ENCODE results near the gene KATNA1. TPM values are rescaled to one million over a fixed set of nuclear protein-coding genes. Genes with fewer than 3 reads are reported as not detected.
A peak's percentile ranks its signal among the peaks of the same experiment; 100 is the strongest.

KATNA1 gene
- total and polyA plus RNA-seq, 9 of the 15 experiments (the other 6 are each of a cell fraction or from before 2014, with no cell fraction given), result 22.5 to 76.9 (median 45.0) TPM

GRCh38 chr6:149545258-149545753 lies 103.2 kb downstream of the KATNA1 start (continued):
- TF ChIP-seq KAT2B (IDR thresholded peaks at IDR 0.05; ENCODE audit: low read depth, low read length) (no peak), ZNF707 (CRISPR knock-in tag; conservative IDR thresholded peaks at IDR 0.05) (no peak), ILF3 (IDR thresholded peaks at IDR 0.05; ENCODE audit: borderline replicate concordance) (no peak), BRCA1 (IDR thresholded peaks at IDR 0.05) (no peak), BRCA1 (CRISPR knock-in tag; IDR thresholded peaks at IDR 0.05) (0 out of 2 replicates have a peak, but pooled peaks have one; percentile 36), TEAD1 (CRISPR knock-in tag; IDR thresholded peaks at IDR 0.05) (peak in 1 of 2 experiments; percentile 60; a peak in 1 of 4 replicates), DACH1 (IDR thresholded peaks at IDR 0.05; ENCODE audit: partially characterized antibody) (no peak), SMARCA4 (IDR thresholded peaks at IDR 0.05) (peak; percentile 49; the same call in 1 of the 2 replicates), HNRNPUL1 (IDR thresholded peaks at IDR 0.05; ENCODE audit: low read length) (no peak), ZNF197 (CRISPR knock-in tag; IDR thresholded peaks at IDR 0.05; ENCODE audit: low read depth) (no peak), KLF6 (CRISPR knock-in tag; IDR thresholded peaks at IDR 0.05; ENCODE audit: borderline replicate concordance) (no peak), ZBTB1 (CRISPR knock-in tag; IDR thresholded peaks at IDR 0.05; ENCODE audit: borderline replicate concordance, low read depth) (no peak), NR2C2 (CRISPR knock-in tag; IDR thresholded peaks at IDR 0.05) (no peak), NR2C2 (tag; IDR thresholded peaks at IDR 0.05) (no peak), KLF13 (tag; IDR thresholded peaks at IDR 0.05; ENCODE audit: borderline replicate concordance, low read depth) (no peak), TCF7L2 (IDR thresholded peaks at IDR 0.05; ENCODE audit: low read depth, low read length) (no peak), KHSRP (IDR thresholded peaks at IDR 0.05) (no peak), NCOR1 (IDR thresholded peaks at IDR 0.05) (no peak), ZNF778 (CRISPR knock-in tag; IDR thresholded peaks at IDR 0.05) (no peak), HNRNPLL (IDR thresholded peaks at IDR 0.05; ENCODE audit: low read depth, low read length, poor library complexity, severe bottlenecking) (no peak), ZNF76 (CRISPR knock-in tag; IDR thresholded peaks at IDR 0.05; ENCODE audit: borderline replicate concordance) (no peak), TCFL5 (CRISPR knock-in tag; conservative IDR thresholded peaks at IDR 0.05) (no peak), ZNF77 (CRISPR knock-in tag; IDR thresholded peaks at IDR 0.05) (no peak), ZNF232 (CRISPR knock-in tag; IDR thresholded peaks at IDR 0.05) (no peak), CHAMP1 (IDR thresholded peaks at IDR 0.05) (no peak), ETS2 (tag; IDR thresholded peaks at IDR 0.05; ENCODE audit: borderline replicate concordance, poor library complexity, severe bottlenecking) (no peak), CBFA2T2 (conservative IDR thresholded peaks at IDR 0.05) (no peak), THRAP3 (IDR thresholded peaks at IDR 0.05; ENCODE audit: borderline replicate concordance) (no peak), WHSC1 (IDR thresholded peaks at IDR 0.05; ENCODE audit: low read length) (no peak), ZNF23 (CRISPR knock-in tag; IDR thresholded peaks at IDR 0.05) (no peak)
